GM19324 (cell line): ENCODE measurements around the gene FBLN1.
"Not testable (repeated sequence)": the region's sequence is repeated elsewhere in the genome, so short reads cannot be mapped to it uniquely, and the experiment has no call there.

Source experiments
- ATAC-seq: cut with Tn5 transposase; IDR thresholded peaks from one replicate; pipeline ENCODE4 v1.9.1; 2021; ENCODE audit warnings: mild to moderate bottlenecking, moderate library complexity; ENCODE audit not compliant: unreplicated experiment, low FRiP score

The FBLN1 gene, protein sequence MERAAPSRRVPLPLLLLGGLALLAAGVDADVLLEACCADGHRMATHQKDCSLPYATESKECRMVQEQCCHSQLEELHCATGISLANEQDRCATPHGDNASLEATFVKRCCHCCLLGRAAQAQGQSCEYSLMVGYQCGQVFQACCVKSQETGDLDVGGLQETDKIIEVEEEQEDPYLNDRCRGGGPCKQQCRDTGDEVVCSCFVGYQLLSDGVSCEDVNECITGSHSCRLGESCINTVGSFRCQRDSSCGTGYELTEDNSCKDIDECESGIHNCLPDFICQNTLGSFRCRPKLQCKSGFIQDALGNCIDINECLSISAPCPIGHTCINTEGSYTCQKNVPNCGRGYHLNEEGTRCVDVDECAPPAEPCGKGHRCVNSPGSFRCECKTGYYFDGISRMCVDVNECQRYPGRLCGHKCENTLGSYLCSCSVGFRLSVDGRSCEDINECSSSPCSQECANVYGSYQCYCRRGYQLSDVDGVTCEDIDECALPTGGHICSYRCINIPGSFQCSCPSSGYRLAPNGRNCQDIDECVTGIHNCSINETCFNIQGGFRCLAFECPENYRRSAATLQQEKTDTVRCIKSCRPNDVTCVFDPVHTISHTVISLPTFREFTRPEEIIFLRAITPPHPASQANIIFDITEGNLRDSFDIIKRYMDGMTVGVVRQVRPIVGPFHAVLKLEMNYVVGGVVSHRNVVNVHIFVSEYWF

DNA sequence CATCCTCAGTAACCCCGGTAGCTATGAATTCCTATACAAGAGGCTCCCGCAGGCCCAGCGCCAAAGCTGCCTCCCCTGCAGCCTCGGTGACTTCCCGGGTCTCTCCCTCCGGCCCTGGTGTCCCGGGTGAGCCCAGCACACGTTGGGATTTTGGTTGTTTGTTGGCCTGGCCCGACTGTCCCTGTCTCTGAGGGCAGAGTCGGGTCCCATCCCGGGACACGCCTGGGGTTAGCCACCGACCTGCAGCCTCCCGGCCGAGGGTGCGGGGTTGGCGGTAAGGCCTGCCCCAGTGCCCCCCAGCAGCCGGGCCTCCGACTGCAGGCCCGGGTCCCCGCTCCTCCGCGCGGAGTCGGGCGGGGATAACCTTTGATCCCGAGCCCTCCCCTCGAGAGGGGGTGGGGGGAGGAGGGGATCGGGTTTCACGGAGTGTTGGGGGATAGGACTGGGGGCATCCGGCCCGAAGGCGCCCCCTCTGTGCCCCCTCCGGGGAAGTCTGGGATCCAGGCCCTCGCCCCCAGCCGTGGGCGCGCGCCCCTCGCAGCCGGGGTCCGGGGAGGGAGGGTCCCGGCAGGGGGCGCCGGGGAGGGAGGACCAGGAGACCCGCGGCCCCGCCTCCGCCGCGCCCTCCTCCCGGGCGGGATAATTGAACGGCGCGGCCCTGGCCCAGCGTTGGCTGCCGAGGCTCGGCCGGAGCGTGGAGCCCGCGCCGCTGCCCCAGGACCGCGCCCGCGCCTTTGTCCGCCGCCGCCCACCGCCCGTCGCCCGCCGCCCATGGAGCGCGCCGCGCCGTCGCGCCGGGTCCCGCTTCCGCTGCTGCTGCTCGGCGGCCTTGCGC, at the start of gene FBLN1:
Gene FBLN1, plus strand, starts transcription at position 669 of the 835 bp plus-strand sequence. Its CDS starts 103 bp downstream, at position 772.
- no peak for ATAC-seq

DNA sequence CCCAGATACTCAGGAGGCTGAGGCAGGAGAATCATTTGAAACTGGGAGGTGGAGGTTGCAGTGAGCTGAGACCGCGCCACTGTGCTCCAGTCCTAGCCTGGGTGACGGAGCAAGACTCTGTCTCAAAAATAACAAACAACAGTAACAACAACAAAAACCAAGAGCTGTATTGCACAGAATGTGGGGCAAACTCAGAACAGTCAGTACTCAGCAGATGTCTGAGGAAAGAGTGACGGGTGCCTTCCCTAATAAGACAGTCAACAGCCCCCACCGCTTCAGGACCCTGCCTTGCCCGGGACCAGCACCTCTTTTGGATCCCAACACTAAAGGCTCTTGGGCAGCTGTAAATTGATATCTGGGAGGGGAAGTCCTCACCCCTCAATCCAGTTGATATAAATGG, 48.9 kb upstream of the FBLN1 start:
- ATAC-seq: no peak

DNA sequence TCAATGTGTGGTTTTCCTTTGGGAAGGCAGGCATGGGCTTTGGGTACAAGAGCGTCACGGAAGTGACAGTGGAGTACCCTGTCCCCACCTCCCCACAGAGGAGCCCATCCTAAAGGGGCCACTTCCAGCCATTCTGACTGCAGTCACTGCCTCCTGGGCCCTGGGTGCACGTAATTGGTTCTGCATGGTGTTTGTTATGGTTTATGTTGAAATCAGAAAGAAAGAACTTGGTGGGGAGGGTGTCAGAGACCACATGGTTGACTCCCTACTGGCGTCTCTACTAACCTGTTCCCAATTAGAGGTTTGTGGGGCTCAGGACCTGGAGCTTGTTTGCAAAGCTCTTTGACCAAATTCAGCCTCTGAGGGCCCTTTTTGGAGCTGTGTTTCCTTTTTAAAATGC, 48.4 kb upstream of the FBLN1 start:
- ATAC-seq: no peak

DNA sequence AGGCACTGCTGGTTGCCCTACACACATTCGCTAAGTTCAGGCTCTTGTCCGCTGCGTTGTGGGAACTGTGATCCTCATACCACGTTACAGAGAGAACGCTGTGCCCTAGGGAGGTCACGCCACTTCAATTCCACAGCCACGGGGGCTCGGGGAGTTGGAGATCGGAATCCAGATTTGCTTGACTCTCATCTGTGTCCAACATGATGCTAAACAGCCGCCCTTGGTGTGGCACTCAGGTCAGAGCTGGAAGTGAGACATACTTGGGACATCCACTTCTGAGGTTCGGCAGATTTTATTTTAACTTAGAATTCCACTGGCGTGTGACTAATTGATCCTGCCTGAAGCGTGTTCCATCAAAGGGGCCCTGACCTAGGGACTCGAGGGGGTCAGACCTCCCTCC, 47.5 kb upstream of the FBLN1 start:
- no peak for ATAC-seq

DNA sequence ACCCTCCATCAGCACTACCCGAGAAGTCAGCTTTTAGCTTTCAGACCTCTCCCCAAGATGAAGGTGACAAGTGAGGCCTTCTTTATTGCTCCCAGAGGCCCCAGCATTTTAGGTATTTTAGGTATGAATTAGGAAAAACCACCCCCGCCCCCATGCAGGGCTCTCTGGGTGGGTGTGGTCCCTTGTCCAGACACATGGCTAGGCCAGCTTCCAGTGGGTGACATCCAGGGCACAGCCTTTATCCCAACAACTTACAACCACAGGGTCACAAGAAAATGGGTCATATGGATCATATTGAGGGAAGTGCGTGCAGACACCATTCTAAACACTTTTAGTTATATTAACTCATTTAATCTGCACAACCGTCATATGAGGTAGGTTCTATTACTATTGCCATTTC, 47.1 kb upstream of the FBLN1 start:
- ATAC-seq: no peak

DNA sequence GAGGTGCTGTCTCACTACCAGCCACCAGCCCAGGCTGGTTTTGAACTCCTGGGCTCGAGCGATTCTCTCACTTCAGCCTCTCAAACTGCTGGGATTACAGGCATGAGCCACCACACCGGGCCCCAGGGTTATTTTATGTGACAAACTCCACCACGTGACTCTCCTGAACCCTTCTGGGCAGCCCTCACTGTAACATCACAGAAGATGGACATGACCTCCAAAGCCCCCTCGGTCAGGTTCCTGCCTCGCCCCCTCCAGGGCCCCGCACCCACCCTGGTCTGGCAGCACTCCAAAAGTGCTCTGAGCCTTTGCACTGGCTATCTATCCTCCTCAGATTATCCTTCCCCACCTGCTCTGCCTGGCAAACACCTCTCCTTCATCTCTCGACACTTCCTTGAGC, 45.9 kb upstream of the FBLN1 start:
- ATAC-seq: no peak

DNA sequence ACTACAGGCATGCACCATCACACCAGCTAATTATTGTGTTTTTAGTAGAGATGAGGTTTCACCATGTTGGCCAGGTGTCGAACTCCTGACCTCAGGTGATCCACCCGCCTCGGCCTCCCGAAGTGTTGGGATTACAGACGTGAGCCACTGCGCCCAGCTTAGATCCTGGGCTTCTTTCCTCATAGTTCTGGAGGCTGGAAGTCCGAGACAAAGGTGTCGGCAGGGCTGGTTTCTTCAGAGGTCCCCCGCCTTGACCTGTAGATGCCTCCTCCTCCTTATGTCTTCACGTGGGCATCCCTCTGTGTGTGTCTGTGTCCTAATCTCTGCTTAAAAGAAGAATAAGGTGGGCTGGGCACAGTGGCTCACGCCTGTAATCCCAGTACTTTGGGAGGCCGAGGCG, 44.2 kb upstream of the FBLN1 start:
- ATAC-seq: no peak

DNA sequence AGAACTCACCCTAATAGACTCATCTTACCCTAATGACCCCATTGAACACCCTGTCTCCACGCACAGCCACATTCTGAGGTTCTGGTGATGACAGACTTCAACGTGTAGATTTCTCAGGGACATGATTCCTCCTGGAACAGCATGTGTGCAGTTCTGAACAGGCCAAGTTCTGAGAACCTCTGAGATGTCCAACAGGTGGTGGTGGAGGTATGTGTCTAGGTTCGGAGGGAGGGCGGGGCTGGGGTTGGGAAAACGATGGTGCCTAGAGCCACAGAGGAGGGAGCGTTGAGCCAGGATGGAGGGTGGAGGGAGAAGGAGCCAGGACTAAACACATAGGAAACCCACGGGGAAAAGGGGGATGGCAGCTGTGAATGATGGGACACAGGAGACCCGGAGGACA, 43.4 kb upstream of the FBLN1 start:
- no peak for ATAC-seq

DNA sequence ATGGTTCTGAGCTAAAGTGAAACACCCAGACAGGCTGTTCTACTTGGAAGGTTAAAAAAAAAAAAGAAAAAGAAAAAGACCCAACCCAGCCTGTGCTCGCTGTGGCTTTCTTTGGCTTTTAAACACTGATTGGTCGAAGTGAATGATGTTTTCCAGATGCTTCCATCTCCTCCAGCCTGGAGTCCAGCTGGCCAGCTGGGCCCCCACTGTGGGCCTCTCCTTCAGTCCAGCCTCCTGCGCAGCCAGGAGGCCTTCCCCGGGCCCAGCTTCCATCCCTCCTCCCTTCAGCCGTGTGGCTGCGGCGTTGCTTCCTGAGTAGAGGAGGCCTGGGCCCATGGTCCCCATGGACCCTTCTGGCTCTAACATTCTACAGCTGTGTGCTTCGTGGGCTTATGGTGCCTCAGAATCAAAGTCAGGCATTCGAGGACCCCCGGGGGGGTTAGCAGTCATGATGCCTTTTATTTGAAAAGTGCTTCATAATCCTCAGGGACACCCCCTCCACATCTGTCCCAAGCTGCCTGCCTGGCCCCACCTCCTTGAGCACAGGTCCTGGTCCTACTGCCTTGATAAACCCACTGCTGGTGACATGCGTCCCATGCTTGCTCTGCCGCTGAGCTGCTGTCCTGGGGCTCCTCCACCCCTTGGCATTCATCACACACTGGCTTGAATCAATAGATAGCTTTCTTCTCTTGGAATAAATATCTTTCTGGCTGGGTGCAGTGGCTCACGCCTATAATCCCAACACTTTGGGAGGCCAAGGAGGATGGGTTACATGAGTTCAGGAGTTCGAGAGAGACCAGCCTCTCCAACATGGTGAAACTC, 42.2 kb upstream of the FBLN1 start:
- no peak for ATAC-seq

DNA sequence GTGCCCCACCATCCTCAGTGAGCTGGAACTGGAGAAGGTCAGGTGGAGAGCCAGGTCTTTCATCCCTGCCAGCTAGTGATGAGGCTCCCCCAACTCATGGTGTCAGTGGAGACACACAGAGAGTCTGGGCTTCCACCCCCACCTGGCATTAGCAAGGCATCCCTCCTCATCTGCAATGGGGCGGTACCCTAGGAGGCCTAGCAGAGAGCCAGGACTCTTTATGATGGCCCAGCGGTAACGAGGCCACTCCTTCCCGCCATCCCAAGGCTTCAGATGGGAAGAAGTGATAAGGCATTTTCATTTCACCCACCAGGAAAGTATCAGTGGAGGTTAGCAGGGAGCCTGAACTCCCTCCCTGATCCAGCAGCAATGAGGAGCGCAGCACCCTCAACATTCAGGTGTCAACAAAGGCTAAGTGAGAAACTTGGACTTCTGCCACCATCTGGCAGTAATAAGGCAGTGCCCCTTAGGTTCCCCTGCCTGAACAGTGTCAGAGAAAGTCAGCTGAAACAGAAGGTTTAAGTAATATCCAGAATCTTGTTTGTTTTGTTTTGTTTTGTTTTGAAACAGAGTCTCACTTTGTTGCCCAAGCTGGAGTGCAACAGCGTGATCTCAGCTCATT, 40.5 kb upstream of the FBLN1 start:
- no peak for ATAC-seq

DNA sequence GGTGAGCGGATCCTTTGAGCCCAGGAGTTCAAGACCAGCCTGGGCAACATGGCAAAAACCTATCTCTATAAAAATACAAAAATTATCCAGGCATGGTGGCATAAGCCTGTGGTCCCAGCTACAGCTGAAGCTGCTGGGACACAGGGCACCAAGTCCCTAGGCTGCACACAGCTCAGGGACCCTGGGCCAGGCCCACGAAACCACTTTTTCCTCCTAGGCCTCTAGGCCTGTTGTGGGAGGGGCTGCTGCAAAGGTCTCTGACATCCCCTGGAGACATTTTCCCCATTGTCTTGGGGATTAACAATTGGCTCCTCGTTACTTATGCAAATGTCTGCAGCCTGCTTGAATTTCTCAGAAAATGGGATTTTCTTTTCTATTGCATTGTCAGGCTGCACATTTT, 39.0 kb upstream of the FBLN1 start:
- not testable (repeated sequence) for ATAC-seq

DNA sequence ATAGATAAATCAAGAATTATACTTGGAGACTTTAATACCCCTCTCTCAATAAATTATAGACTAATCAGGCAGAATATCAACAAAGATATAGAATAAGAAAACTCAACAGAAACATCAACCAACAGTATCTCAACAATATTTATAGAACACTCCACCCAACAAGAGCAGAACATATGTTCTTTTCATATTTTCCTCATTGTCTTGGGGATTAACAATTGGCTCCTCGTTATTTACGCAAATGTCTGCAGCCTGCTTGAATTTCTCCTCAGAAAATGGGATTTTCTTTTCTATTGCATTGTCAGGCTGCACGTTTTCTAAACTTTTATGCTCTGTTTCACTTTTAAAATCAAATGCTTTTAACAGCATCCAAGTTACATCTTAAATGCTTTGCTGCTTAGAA, 37.0 kb upstream of the FBLN1 start:
- ATAC-seq: no peak

DNA sequence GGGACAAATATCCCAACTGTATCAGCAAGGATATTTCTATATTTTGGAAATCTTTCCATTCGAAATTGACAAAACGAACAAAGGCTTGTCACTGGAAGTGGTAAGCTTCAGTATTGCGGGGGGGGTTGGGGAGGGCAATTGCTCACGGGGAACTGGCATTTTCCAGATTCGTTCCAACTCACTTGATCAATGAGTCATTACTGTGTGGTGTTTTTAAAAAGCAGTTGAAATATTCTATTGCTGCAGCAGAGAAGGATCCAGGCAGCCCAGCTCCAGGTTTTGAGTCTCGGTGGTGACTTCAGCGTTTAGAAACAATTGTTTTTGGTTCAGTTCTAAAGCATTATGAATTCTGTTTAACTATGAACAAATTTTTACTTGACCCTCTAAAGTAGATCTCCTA, 33.8 kb upstream of the FBLN1 start:
- ATAC-seq: no peak

DNA sequence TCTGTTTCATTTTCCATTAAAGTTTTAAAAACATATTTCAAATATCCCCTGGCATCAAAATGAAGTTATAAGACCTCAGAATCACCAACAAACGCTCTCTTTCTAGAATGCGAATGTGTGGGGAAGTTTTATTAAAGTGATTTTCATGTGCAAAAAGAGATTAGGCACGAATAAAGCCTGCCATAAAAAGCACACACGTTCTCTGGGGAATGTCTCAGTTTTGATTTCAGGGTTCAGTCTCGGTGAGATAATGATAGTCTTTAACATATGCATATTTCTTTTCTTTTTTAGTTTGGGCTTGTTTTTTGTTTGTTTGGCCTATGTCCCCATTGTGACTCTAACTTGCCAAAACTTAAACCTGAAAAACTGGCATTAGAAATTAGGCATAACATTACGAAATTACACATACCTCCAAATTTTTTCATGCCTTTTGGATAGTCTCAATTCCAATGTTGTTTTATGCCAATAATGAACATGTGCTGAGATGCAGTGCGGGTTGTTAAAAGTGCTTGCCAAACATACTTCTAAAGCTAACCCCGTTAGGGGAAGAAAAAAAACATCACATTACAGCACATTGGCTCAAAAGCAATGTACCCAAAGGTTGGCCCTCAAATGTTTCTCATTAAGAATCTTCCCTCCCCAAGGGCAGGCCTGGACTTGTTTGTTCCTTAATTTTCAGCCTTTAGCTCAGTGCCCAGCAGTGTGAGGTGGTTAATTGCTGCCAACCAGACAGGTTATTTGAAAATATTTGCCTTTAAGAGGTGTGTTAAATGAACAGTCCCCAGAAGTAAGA, 33.2 kb upstream of the FBLN1 start:
- ATAC-seq: no peak

DNA sequence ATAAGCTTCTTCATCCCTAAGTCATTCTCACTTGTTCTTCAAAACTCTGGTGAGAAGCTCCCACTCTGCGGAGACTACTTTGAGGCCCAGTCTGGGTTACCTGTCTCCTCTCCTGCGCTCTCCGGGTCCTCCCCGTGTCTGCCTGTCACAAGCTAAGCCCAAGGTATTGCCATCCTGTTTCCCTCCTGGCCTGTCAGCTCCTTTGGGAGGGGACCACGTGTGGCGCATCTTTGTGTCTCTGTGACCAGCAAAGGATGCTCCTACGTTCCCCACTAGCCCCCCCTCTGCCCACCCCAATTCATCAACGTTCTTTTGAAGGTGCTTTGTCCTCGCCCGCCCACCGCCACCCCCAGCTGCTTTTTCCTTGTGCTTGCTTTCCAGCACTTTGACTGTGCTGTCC, 31.8 kb upstream of the FBLN1 start:
- no peak for ATAC-seq

DNA sequence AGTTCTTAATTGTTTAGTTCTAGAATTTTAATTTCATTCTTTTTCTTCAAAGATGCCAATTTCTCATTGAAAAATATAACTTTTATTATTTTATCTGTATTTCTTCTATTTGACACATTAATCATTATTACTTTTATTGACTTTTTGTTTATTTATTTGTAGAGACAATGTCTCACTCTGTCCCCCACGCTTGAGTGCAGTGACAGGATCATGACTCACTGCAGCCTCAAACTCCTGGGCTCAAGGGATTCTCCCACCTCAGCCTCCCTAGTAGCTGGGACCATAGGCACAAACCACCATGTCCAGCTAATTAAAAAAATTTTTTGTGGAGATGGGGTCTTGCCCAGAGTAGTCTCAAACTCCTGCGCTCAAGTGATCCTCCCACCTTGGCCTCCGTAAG, 30.3 kb upstream of the FBLN1 start:
- ATAC-seq: no peak

DNA sequence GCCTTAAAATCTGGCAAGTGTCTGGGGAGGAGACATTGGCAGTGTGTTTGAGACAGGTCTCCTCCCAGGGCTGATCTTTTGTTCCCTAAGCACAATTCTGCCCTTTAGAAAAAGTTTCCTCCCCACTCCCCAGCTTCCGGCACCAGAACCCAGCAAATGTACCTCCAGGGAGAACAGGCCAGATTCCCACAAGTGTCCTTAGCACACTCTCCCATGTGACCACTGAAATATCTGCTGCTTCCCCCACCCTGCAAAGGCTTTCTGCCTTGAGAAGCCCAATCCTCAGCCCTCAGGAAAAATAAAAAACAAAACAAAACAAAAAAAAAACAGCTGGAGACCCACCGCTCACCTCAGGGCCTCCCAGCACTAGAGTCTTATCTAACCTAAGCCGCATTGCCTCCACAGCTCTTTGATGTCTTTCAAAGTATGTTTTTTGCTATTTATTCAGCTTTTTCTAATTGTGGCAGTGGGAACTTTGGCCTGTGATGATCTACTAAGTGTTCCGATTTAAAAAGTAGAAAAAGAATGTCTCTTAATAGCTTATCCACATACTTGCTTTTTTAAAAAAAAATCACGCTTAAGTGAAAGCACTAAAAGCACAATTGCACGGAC, 29.0 kb upstream of the FBLN1 start:
- ATAC-seq: no peak

DNA sequence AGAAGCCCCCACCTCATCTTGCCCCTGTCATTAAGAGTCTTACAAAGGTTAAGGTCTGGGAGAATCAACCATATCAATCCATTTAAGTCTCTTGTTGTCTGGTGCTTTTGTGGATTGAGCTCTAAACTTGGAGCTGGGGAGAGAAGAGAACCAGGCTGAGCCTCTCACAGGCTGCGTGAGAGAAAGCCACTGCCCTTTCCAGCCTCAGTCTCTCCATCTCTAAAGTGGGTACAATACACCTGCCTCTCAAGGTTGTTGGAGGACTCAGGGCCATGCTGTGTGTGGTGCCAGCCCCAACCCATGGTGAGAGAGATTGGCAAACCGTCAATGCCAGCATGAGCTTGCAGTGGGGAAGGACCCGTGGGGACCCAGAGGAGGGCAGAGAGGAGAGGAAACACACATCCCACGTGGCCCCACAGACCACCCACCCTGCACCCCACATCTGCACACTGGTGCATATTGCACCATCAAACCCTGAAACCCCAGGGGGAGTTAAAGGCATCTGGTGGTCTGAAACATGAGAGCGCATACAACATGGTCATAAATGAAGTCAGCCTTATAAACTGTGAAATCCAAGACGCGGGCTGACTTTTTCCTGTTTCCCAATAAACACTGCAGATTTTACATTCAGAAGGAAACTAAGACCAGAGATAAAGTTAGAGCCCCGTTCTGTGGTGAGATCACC, 27.5 kb upstream of the FBLN1 start:
- no peak for ATAC-seq
